Activated naive CD8-positive, alpha-beta T cell treated with anti-CD3 and anti-CD28 coated beads, Interleukin-2, amount 50 U/mL, for 24 hours (primary cell): ENCODE data around the gene CMIP.

ENCODE experiments used
- ATAC-seq: fragments of 150-1000 bp; cut with Tn5 transposase; one replicate; pipeline ENCODE4 v1.10.0; 2021
- DNase-seq: peaks from one replicate; pipeline ENCODE4 v3.0.0; 2021
- H3K27ac Mint-ChIP-seq: one replicate; pipeline ENCODE4 v1.8.0; 2021; ENCODE audit warnings: mild to moderate bottlenecking, mixed read lengths
- H3K27me3 Mint-ChIP-seq: one replicate; pipeline ENCODE4 v1.8.0; 2021; ENCODE audit warnings: mixed read lengths
- H3K36me3 Mint-ChIP-seq: one replicate; pipeline ENCODE4 v1.8.0; 2021; ENCODE audit warnings: low read depth, mixed read lengths
- H3K4me1 Mint-ChIP-seq: one replicate; pipeline ENCODE4 v1.8.0; 2021; ENCODE audit warnings: mixed read lengths
- H3K4me3 Mint-ChIP-seq: one replicate; pipeline ENCODE4 v1.8.0; 2021; ENCODE audit warnings: mild to moderate bottlenecking, moderate library complexity, mixed read lengths
- H3K9me3 Mint-ChIP-seq: one replicate; pipeline ENCODE4 v1.8.0; 2021; ENCODE audit warnings: mixed read lengths

CMIP gene

DNA sequence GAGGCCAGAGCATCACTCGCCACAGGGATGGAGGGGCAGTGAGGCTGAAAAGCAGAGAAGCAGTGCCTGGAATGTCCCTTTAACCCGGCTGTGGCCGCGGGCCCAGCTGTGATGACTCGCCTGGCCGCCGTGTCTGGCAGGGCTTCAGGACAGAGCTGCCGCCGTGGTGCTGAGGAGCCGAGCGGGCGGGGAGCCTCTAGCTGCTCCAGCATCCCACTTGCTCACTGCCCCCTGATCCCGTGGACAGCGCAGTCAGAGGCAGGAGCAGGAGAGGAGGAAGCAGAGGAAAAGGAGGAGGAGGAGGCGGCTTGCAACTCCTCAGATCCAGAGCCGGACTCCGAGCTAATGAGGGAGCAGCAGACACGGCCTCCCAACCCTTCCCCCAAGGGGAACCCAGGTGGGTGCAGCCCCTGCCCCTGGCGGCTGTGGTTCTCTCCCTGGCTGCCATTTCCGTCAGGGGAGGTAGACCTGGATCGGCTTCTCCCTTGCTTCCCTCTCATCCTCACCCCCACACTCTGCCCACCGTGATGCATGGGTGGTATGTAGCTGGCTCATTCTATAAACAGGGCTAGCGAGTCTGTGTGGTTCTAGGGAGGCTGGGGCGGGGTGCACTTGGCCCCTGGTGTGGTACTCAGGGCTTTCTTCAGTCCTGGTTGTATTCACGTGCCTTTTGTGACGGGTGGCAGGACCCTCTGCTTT lies 165.7 kb downstream of the CMIP start:
- ATAC-seq (no peak), DNase-seq (no peak)
- peaks cover 3% of the 10 kb centered on the region for H3K36me3 Mint-ChIP-seq
- H3K27ac Mint-ChIP-seq = no peak overlapping the region
- H3K4me3 Mint-ChIP-seq = no peak overlapping the region
- peaks cover 3% of the 10 kb centered on the region for H3K4me1 Mint-ChIP-seq
- no peaks in the 10 kb centered on the region for H3K9me3 Mint-ChIP-seq
- no peaks in the 10 kb centered on the region for H3K27me3 Mint-ChIP-seq

DNA sequence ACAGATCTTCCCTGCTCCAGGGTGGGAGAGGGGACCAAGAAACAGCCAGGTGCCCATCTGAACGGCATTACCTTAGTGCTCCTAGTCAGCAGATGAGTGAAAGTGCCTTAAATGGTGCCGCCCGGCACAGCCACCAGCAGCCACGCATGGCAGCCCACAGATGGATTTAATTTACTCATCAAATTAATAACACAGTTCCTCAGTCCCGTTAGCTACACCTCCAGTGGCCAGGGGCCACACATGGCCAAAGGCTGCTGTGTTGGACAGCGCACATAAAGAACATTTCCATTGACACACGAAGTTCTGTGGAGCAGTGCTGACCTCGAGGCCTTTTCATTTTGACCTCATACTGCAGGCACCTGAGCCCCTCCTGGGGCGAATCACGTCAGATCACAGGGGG lies 166.3 kb downstream of the CMIP start:
- ATAC-seq (no peak), DNase-seq (no peak)
- H3K27ac Mint-ChIP-seq = no peak overlapping the region
- no peak overlapping the region for H3K4me3 Mint-ChIP-seq
- H3K9me3 Mint-ChIP-seq = no peaks in the 10 kb centered on the region
- H3K4me1 Mint-ChIP-seq = peaks cover 3% of the 10 kb centered on the region
- no peaks in the 10 kb centered on the region for H3K27me3 Mint-ChIP-seq
- H3K36me3 Mint-ChIP-seq = peaks cover 3% of the 10 kb centered on the region

DNA sequence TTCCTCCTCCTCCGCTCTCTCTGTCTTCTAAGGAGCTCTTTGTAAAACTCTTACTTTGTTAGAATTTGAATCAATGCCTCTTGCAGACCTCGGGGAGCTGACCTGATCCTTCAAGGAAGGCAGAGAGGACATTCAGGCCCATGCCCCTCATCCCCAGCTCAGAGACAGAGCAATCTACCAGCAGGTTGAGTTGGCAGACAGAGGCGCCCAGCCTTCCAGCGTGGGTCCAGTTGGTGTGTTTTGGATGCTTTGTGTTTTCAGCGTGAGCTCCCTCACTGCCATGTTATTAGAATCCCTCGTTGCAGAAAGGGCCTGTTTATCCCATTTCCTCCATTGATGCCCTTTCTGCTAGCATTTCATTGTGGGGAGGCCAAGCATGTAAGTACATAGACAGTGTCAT lies 167.1 kb downstream of the CMIP start:
- H3K27me3 Mint-ChIP-seq = no peaks in the 10 kb centered on the region
- H3K4me3 Mint-ChIP-seq = no peak overlapping the region
- peaks cover under 1% of the 10 kb centered on the region for H3K4me1 Mint-ChIP-seq
- H3K9me3 Mint-ChIP-seq = no peaks in the 10 kb centered on the region
- H3K27ac Mint-ChIP-seq = peak overlapping the region; percentile 16
- H3K36me3 Mint-ChIP-seq = peaks cover 4% of the 10 kb centered on the region
- DNase-seq (no peak), ATAC-seq (no peak)

DNA sequence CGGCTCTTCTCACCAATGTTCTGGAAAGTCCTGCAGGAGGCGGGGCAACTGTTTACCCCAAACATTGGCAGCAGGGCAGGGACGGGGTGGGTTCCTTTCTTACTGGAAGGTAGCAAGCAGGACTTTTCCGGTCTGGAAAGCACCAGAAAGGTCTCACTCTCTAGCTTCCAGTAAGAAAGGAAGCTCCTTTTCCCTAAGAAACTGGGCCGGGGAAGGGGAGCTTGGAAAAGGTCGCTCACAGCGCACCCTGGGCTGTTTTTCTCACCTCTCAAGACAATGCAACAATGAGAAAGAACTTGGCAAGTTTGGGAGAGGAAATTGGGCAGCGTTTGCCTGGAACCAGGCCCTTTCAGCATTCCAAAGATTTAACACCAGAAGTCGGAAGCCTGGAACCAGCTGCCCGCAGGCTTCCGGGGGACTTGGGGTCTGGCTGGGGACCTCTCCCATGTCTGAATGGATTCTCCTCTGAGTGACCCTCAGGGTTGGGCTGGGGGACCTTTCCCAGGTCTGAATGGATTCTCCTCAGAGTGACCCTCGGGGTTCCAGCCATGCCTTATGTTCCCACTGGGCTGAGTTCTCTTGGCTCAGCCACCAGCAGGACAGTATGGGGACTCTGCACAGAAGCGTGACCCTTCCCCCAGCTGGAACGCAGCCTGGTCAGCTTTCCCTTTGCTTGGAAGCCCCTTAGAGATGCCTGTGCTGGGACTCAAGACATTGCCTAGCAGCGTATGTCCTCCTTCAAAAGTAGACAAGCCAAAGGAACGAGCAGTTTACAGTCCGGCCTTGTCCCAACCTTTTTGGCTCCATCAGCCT lies 167.9 kb downstream of the CMIP start:
- H3K4me1 Mint-ChIP-seq = peaks cover 2% of the 10 kb centered on the region
- DNase-seq (no peak), ATAC-seq (no peak)
- no peak overlapping the region for H3K27ac Mint-ChIP-seq
- H3K27me3 Mint-ChIP-seq = no peaks in the 10 kb centered on the region
- no peaks in the 10 kb centered on the region for H3K9me3 Mint-ChIP-seq
- H3K36me3 Mint-ChIP-seq = peaks cover 7% of the 10 kb centered on the region
- H3K4me3 Mint-ChIP-seq = no peak overlapping the region

DNA sequence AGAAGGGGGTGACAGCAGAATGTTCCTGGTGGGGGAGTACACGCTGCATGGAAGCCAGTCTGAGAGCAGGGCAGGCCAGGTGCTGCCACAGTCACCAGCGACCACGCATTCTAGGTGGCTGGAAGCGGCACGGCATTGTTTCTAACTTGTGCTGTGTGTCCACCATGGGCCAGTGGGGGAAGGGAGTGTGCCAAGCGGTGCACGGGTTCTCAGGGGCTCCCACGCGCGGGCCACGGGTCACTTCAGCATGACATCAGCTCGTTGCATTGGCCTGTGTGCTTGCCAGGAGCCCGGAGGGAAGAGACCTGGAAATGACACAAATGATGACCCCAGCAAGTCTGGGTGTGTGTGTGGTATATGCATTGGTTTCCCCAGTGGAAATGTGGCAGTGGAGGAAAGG lies 169.6 kb downstream of the CMIP start:
- ATAC-seq = no peak

DNA sequence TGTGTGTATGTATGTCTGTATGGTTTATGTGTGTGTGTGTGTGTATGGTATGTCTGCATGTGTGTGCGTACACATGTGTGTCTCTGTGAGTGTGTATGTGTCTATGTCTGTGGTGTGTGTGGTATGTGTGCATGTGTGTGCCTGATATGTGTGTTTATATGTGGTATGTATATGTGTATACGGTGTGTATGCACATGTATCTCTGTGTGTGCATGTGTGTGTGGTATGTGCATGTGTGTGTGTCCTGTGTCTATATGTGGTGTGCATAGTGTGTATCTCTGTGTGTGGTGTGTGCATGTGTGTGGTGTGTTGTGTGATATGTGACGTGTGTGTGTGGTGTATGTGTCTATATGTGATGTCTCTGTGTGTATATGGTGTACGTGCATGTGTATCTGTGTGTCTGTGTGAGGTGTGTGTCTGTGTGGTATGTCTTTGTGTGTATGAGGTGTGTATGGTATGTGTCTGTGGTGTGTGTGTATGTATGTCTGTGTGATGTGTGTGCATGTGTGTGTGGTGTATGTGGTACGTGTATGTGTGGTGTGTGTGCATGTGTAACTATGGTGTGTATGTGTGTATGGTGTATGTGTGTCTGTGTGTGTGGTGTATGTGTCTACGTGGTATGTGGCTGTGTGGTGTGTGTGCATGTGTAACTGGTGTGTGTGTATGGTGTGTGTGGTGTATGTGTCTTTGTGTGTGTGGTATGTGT lies 170.2 kb downstream of the CMIP start:
- Mint-ChIP-seq H3K4me3 (no peak overlapping the region), H3K36me3 (peaks cover 5% of the 10 kb centered on the region), H3K9me3 (no peaks in the 10 kb centered on the region), H3K27ac (no peak overlapping the region), H3K4me1 (peaks cover 4% of the 10 kb centered on the region), H3K27me3 (no peaks in the 10 kb centered on the region)
- DNase-seq = no peak
- ATAC-seq = no peak

More for the DNA sequence above, 169.6 kb downstream of the CMIP start:
- peaks cover 5% of the 10 kb centered on the region for H3K36me3 Mint-ChIP-seq
- H3K9me3 Mint-ChIP-seq = no peaks in the 10 kb centered on the region
- no peaks in the 10 kb centered on the region for H3K27me3 Mint-ChIP-seq
- no peak overlapping the region for H3K27ac Mint-ChIP-seq
- H3K4me1 Mint-ChIP-seq = peaks cover 4% of the 10 kb centered on the region
- H3K4me3 Mint-ChIP-seq = no peak overlapping the region
- no peak for DNase-seq

DNA sequence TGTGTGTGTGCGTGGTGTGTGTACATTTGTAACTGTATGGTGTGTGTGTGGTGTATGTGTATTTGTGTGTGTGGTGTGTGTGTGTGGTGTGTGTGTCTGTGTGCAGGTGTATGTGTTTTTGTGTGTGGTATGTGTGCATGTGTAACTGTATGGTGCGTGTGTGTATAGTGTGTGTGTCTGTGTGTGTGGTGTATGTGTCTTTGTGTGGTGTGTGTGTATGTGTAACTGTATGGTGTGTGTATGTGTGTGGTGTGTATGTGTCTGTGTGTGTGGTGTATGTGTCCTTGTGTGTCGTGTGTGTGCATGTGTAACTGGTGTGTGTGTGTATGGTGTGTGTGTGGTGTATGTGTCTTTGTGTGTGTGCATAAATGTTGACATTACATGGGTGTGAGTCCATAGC lies 170.8 kb downstream of the CMIP start:
- DNase-seq = no peak
- Mint-ChIP-seq H3K27me3 (no peaks in the 10 kb centered on the region), H3K27ac (no peak overlapping the region), H3K36me3 (peaks cover 5% of the 10 kb centered on the region), H3K4me3 (no peak overlapping the region), H3K4me1 (peaks cover 4% of the 10 kb centered on the region), H3K9me3 (no peaks in the 10 kb centered on the region)
- ATAC-seq = no peak

DNA sequence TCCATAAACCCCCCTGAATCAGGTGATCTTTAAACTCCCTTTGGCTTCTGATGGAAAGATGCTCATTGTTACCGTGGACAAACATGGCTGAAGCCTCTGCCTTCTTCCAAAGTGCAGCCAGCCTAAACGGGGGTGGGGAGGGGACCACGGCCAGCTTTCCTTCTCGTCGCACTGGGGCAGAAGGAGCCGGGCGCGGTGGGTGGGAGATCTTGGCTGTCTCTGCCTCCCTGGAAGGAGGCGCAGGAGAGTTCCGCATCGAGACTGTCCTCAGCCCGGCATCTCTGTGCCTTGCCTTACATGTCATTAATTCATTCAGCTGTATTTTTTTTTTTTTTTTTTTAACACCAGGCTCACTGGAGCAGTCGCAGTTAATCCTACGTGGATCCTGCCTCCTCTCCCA lies 171.2 kb downstream of the CMIP start:
- Mint-ChIP-seq H3K9me3 (no peaks in the 10 kb centered on the region), H3K27ac (peak overlapping the region; percentile 87), H3K36me3 (peaks cover 5% of the 10 kb centered on the region), H3K4me3 (no peak overlapping the region), H3K27me3 (no peaks in the 10 kb centered on the region), H3K4me1 (peaks cover 4% of the 10 kb centered on the region)
- ATAC-seq (no peak), DNase-seq (no peak)

DNA sequence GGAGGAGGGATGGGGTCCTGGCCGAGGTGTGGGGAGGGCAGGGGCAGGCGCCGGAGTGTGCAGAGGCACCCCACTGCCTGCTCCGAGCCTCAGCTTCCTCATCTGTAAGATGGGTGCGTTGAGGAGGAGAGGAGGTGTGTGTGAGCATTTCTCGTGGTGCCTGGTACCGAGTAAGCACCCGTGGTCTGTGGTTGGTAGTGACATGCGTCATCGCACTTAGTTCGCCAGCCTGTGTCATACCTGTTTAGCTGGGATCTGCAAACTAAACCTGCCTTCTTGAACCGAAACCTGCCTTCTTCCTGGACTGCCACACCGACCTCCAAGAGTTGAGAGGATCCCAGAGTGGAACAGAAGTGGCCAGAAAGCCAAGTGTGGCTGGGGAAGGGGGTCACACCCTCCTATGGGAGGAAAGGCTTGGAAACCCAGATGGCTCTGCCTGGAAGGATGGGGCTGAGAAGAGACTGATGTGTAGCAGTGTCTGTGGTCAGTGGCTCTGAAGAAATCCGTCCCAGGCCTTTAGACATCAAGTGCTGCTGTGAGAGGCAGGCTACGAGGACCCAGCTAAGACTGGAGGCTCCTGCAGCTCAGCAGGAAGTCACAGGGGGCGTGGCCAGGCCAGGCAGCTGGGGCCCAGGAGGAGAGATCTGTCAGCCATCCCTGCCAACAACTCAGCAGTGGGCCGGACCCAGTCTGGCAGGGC lies 171.9 kb downstream of the CMIP start:
- peaks cover 5% of the 10 kb centered on the region for H3K36me3 Mint-ChIP-seq
- DNase-seq (peak; percentile 75), ATAC-seq (peak; percentile 97)
- H3K9me3 Mint-ChIP-seq = no peaks in the 10 kb centered on the region
- peaks cover 4% of the 10 kb centered on the region for H3K4me1 Mint-ChIP-seq
- no peaks in the 10 kb centered on the region for H3K27me3 Mint-ChIP-seq
- peak overlapping the region; percentile 87 for H3K27ac Mint-ChIP-seq
- H3K4me3 Mint-ChIP-seq = peak overlapping the region; percentile 46

DNA sequence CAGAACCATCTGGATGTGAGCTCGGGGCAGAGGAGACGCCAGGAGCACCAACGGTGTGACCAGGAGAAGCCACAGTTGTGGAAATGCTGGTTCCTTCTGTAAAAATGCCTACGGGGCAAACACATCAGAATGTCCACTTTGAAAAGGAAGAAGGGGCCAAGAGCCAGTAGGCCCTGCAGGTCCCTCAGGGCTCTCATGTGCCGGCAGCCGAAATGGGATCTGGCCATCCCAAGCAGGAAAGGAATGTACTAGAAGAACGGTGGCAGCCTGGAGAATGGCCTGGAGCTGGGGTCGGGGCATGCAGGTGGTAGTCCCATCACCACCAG lies 172.4 kb downstream of the CMIP start:
- ATAC-seq (no peak), DNase-seq (no peak)
- H3K27ac Mint-ChIP-seq = peak overlapping the region; percentile 87
- H3K27me3 Mint-ChIP-seq = no peaks in the 10 kb centered on the region
- peak overlapping the region; percentile 46 for H3K4me3 Mint-ChIP-seq
- H3K4me1 Mint-ChIP-seq = peaks cover 4% of the 10 kb centered on the region
- peaks cover 5% of the 10 kb centered on the region for H3K36me3 Mint-ChIP-seq
- no peaks in the 10 kb centered on the region for H3K9me3 Mint-ChIP-seq

DNA sequence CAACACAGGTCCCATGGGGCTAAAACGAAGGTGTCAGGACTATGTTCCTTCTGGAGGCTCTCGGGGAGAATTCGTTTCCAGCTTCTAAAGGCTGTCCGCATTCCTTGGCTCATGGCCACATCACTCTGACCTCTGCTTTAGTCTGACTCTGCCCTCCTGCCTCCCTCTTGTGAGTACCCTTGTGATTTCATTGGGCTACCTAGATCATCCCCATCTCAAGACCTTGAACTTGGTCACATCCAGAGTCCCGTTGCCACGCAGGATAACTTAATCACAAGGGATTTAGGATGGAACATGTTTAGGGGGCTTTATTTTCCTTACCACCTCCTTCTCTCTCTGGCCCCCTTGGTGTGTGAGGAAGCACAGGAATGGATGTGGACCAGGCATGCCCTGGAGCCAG lies 173.6 kb downstream of the CMIP start:
- Mint-ChIP-seq H3K27ac (no peak overlapping the region), H3K9me3 (no peaks in the 10 kb centered on the region), H3K27me3 (no peaks in the 10 kb centered on the region), H3K4me3 (no peak overlapping the region), H3K36me3 (peaks cover 8% of the 10 kb centered on the region), H3K4me1 (peaks cover 4% of the 10 kb centered on the region)
- DNase-seq (no peak), ATAC-seq (no peak)

DNA sequence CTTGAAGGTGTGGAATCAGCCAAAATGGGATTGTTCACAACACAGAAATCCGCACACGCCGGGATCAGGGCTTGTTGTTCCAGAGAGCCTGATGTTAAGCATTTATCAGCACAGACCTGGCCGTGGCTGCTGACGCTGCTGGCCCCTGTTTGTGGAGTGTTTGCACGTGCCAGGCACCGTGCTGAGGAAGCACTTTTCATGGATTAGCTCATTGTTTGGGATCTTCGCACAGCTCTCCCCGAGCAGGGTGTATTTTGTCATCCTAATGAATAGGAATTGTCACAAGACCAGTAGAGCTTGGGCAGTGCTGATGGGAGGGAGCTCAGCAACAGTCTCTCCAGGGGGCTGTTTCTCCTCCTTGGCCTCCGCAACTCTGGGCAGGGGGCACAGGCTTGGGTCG lies 174.1 kb downstream of the CMIP start:
- Mint-ChIP-seq H3K27ac (no peak overlapping the region), H3K4me1 (peaks cover 9% of the 10 kb centered on the region), H3K27me3 (no peaks in the 10 kb centered on the region), H3K36me3 (peaks cover 8% of the 10 kb centered on the region), H3K9me3 (no peaks in the 10 kb centered on the region), H3K4me3 (no peak overlapping the region)
- ATAC-seq = no peak
- no peak for DNase-seq

DNA sequence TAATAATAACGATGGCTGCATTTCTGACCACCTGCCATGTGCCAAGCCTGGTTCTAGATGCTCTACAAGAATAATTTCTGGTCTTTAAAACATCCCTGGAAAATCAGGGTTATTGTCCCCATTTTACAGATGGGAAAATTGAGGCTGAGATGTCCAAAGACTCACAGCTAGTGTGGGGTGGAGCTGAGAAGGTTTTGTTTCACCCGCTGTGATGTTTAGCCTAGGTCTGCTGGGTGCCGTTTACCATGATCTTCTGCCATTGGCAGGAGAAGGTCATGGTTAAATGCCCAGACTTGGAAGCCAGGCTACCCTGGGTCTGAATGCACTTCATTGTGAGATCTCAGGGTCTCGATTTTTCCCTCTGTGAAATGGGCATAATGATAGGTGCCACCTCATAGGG lies 175.4 kb downstream of the CMIP start:
- Mint-ChIP-seq H3K27me3 (no peaks in the 10 kb centered on the region), H3K9me3 (no peaks in the 10 kb centered on the region), H3K4me3 (no peak overlapping the region), H3K36me3 (peaks cover 10% of the 10 kb centered on the region), H3K27ac (no peak overlapping the region), H3K4me1 (peaks cover 15% of the 10 kb centered on the region)
- DNase-seq = no peak
- no peak for ATAC-seq

DNA sequence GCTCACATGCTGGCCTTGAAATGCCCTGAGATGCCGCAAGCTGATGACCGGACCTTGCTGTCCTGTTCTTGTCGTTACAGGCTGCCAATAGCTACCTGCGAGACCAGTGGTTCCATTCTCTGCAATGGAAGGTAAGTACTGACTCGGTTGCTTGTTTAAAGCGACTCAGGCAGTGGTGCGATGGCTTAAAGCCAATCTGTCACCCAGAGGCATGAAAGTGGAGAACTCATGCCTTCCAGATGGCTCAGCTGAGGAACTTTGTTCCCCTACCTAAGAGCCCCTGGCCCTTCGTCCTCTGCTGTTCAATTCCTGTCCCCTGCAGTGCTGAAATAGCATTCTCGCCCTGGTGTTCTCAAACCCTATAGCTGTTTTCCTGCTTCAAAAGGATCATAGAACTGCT lies 176.2 kb downstream of the CMIP start:
- no peaks in the 10 kb centered on the region for H3K27me3 Mint-ChIP-seq
- no peaks in the 10 kb centered on the region for H3K9me3 Mint-ChIP-seq
- H3K4me1 Mint-ChIP-seq = peaks cover 15% of the 10 kb centered on the region
- H3K4me3 Mint-ChIP-seq = no peak overlapping the region
- ATAC-seq (no peak), DNase-seq (no peak)
- H3K36me3 Mint-ChIP-seq = peaks cover 12% of the 10 kb centered on the region
- no peak overlapping the region for H3K27ac Mint-ChIP-seq
